HEK293 (cell line): ENCODE measurements around the gene THSD4.

ENCODE experiments used
- CTCF ChIA-PET: fragments of 350-600 bp; formaldehyde crosslinking; extraction: SDS; loops from one replicate; lab custom pipeline; 2021; ENCODE audit warnings: antibody characterized with exemption; lab: Yijun Ruan, JAX
- POLR2A ChIA-PET: fragments of 300-600 bp; formaldehyde crosslinking; extraction: SDS; loops from one replicate; lab custom pipeline; 2020; ENCODE audit warnings: antibody characterized with exemption, inconsistent platforms; lab: Yijun Ruan, JAX
- H3K27ac ChIP-seq: fragments of 200-500 bp; sonication (Bioruptor generic); 2 replicates; pipeline ENCODE4 v1.5.1; 2014; ENCODE audit warnings: low read depth, low read length, control low read depth, inconsistent platforms; ENCODE audit errors: extremely low read depth
- H3K36me3 ChIP-seq, 2 experiments: fragments of 200-500 bp in 1 of 2; sonication (Bioruptor generic) in 1 of 2; 1 replicate in 1 of 2; 2 replicates in 1 of 2; pipeline ENCODE4 v1.5.1; 2014 to 2017; ENCODE audit warnings: inconsistent platforms in 2 of 2, low read length in 2 of 2; ENCODE audit not compliant: control insufficient read depth in 2 of 2, insufficient read depth in 1 of 2
- H3K4me1 ChIP-seq: fragments of 200-500 bp; sonication (Bioruptor generic); 2 replicates; pipeline ENCODE4 v1.5.1; 2014; ENCODE audit warnings: mild to moderate bottlenecking, low read length, inconsistent platforms; ENCODE audit not compliant: control insufficient read depth, insufficient read depth
- H3K4me3 ChIP-seq: 2 replicates; pipeline ENCODE4 v1.5.1; 2011; ENCODE audit warnings: low read depth, mild to moderate bottlenecking, control low read depth, low read length, moderate library complexity
- H3K9me3 ChIP-seq: fragments of 200-500 bp; sonication (Bioruptor generic); 2 replicates; pipeline ENCODE4 v1.5.1; 2014; ENCODE audit warnings: low read depth, low read length, inconsistent platforms; ENCODE audit not compliant: control insufficient read depth, insufficient read depth
- HIC1 ChIP-seq: fragments of 450-650 bp; formaldehyde crosslinking; IDR thresholded peaks from 2 replicates; pipeline ENCODE4 v1.5.1; 2016; ENCODE audit warnings: missing biosample characterization, missing genetic modification characterization
- KLF16 ChIP-seq: fragments of 450-650 bp; formaldehyde crosslinking; IDR thresholded peaks from 2 replicates; pipeline ENCODE4 v1.5.1; 2017; ENCODE audit warnings: missing biosample characterization, missing genetic modification characterization
- RBAK ChIP-seq: fragments of 450-650 bp; formaldehyde crosslinking; IDR thresholded peaks from 2 replicates; pipeline ENCODE4 v1.5.1; 2016; ENCODE audit warnings: missing biosample characterization, missing genetic modification characterization
- SCRT2 ChIP-seq: fragments of 450-650 bp; formaldehyde crosslinking; IDR thresholded peaks from 2 replicates; pipeline ENCODE4 v1.5.1; 2016; ENCODE audit warnings: missing biosample characterization, missing genetic modification characterization
- TSHZ1 ChIP-seq: fragments of 450-650 bp; formaldehyde crosslinking; IDR thresholded peaks from 2 replicates; pipeline ENCODE4 v1.5.1; 2016; ENCODE audit warnings: missing biosample characterization, missing genetic modification characterization, borderline replicate concordance
- ZEB2 ChIP-seq: fragments of 450-650 bp; formaldehyde crosslinking; IDR thresholded peaks from 2 replicates; pipeline ENCODE4 v1.5.1; 2016; ENCODE audit warnings: missing biosample characterization, missing genetic modification characterization
- ZFHX2 ChIP-seq: fragments of 450-650 bp; formaldehyde crosslinking; conservative IDR thresholded peaks from 2 replicates; pipeline ENCODE4 v1.5.1; 2016; ENCODE audit warnings: missing biosample characterization, missing genetic modification characterization
- ZFP3 ChIP-seq: fragments of 450-650 bp; formaldehyde crosslinking; IDR thresholded peaks from 2 replicates; pipeline ENCODE4 v1.5.1; 2016; ENCODE audit warnings: low read depth, missing biosample characterization, missing genetic modification characterization
- ZFP41 ChIP-seq: fragments of 450-650 bp; formaldehyde crosslinking; IDR thresholded peaks from 2 replicates; pipeline ENCODE4 v1.5.1; 2016; ENCODE audit warnings: missing biosample characterization, missing genetic modification characterization, borderline replicate concordance
- ZNF169 ChIP-seq: fragments of 450-650 bp; formaldehyde crosslinking; IDR thresholded peaks from 2 replicates; pipeline ENCODE4 v1.5.1; 2016; ENCODE audit warnings: missing biosample characterization, missing genetic modification characterization
- ZNF214 ChIP-seq: fragments of 450-650 bp; formaldehyde crosslinking; IDR thresholded peaks from 2 replicates; pipeline ENCODE4 v1.5.1; 2017; ENCODE audit warnings: missing biosample characterization, mild to moderate bottlenecking, missing genetic modification characterization, borderline replicate concordance
- ZNF280D ChIP-seq: fragments of 450-650 bp; formaldehyde crosslinking; IDR thresholded peaks from 2 replicates; pipeline ENCODE4 v1.5.1; 2016; ENCODE audit warnings: missing biosample characterization, missing genetic modification characterization
- ZNF292 ChIP-seq: fragments of 450-650 bp; formaldehyde crosslinking; IDR thresholded peaks from 2 replicates; pipeline ENCODE4 v1.5.1; 2016; ENCODE audit warnings: low read depth, missing biosample characterization, missing genetic modification characterization, borderline replicate concordance
- ZNF48 ChIP-seq: fragments of 450-650 bp; formaldehyde crosslinking; IDR thresholded peaks from 2 replicates; pipeline ENCODE4 v1.5.1; 2016; ENCODE audit warnings: missing biosample characterization, missing genetic modification characterization
- ZNF600 ChIP-seq: fragments of 450-650 bp; formaldehyde crosslinking; IDR thresholded peaks from 2 replicates; pipeline ENCODE4 v1.5.1; 2016; ENCODE audit warnings: missing biosample characterization, missing genetic modification characterization
- ZNF658 ChIP-seq: fragments of 450-650 bp; formaldehyde crosslinking; IDR thresholded peaks from 2 replicates; pipeline ENCODE4; 2016; ENCODE audit warnings: missing biosample characterization, missing genetic modification characterization
- ZNF707 ChIP-seq: fragments of 450-650 bp; formaldehyde crosslinking; IDR thresholded peaks from 2 replicates; pipeline ENCODE4 v1.5.1; 2016; ENCODE audit warnings: missing biosample characterization, missing genetic modification characterization
- ZNF76 ChIP-seq: fragments of 450-650 bp; formaldehyde crosslinking; IDR thresholded peaks from 2 replicates; pipeline ENCODE4; 2016; ENCODE audit warnings: low read depth, missing biosample characterization, missing genetic modification characterization, borderline replicate concordance
- ZNF768 ChIP-seq: fragments of 450-650 bp; formaldehyde crosslinking; IDR thresholded peaks from 2 replicates; pipeline ENCODE4 v1.5.1; 2018; ENCODE audit warnings: missing biosample characterization, mild to moderate bottlenecking, missing genetic modification characterization
- ZSCAN16 ChIP-seq: fragments of 450-650 bp; formaldehyde crosslinking; IDR thresholded peaks from 2 replicates; pipeline ENCODE4 v1.5.1; 2016; ENCODE audit warnings: missing biosample characterization, missing genetic modification characterization
- TF ChIP-seq, protein P1 (sequence below): IDR thresholded peaks from 2 replicates; pipeline ENCODE4 v1.6.1; 2011; ENCODE audit warnings: mild to moderate bottlenecking, low read depth, low read length, borderline replicate concordance
- TF ChIP-seq, protein P2 (sequence below): fragments of 450-650 bp; formaldehyde crosslinking; IDR thresholded peaks from 2 replicates; pipeline ENCODE4 v1.5.1; 2016; ENCODE audit warnings: missing biosample characterization, missing genetic modification characterization

THSD4 gene

GRCh38 chr15:71562251-71562650 lies 447.0 kb downstream of the THSD4 start (continued):
- TF ChIP-seq TSHZ1 (tag by site-specific recombination): no peak
- TF ChIP-seq RBAK: no peak
- no peak for TF ChIP-seq ZNF292 (tag by site-specific recombination)
- TF ChIP-seq KLF16 (tag by site-specific recombination): no peak
- no peak for TF ChIP-seq ZNF48 (tag by site-specific recombination)
- TF ChIP-seq, protein P1, sequence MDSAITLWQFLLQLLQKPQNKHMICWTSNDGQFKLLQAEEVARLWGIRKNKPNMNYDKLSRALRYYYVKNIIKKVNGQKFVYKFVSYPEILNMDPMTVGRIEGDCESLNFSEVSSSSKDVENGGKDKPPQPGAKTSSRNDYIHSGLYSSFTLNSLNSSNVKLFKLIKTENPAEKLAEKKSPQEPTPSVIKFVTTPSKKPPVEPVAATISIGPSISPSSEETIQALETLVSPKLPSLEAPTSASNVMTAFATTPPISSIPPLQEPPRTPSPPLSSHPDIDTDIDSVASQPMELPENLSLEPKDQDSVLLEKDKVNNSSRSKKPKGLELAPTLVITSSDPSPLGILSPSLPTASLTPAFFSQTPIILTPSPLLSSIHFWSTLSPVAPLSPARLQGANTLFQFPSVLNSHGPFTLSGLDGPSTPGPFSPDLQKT: no peak
- TF ChIP-seq ZFP41 (tag by site-specific recombination): no peak
- TF ChIP-seq ZNF280D: no peak

DNA sequence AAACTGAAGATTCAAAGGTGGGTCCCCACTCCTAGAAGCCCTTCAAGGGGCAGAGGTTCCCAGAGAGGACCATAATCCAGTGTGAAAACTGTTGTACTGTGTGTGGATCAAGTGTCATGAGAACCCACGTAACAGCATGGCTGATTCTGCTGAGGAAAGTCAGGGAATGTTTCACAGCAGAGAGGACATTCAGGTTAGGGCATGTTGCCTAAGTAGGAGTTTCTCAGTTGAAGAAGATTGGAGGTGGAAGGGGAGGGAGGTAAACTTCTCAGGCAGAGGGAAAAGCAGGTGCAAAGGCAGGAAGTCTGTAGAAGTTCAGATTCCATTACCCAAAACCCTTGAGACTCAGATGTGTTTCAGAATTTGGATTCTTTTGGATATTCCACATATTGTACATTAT lies 448.9 kb downstream of the THSD4 start:
- ChIA-PET POLR2A (no interaction called here), CTCF (no interaction called here)
- TF ChIP-seq ZNF214: no peak
- TF ChIP-seq ZSCAN16 (tag by site-specific recombination): no peak
- TF ChIP-seq HIC1 (tag by site-specific recombination): no peak
- no peak for TF ChIP-seq ZNF768 (tag by site-specific recombination)
- TF ChIP-seq ZFP3 (tag by site-specific recombination): peak; percentile 75
- no peak for TF ChIP-seq ZEB2 (tag by site-specific recombination)
- H3K9me3 ChIP-seq: no peaks in the 10 kb centered on the region
- H3K4me1 ChIP-seq: peaks cover 6% of the 10 kb centered on the region; the same call in 1 of the 2 replicates
- H3K36me3 ChIP-seq: no peaks in the 10 kb centered on the region
- no peak overlapping the region for H3K4me3 ChIP-seq
- no peak overlapping the region for H3K27ac ChIP-seq

GRCh38 chr15:71565006-71565405 lies 449.7 kb downstream of the THSD4 start:
- peaks cover 6% of the 10 kb centered on the region; the same call in 1 of the 2 replicates for H3K4me1 ChIP-seq
- no peak overlapping the region for H3K27ac ChIP-seq
- ChIA-PET POLR2A (no interaction called here), CTCF (no interaction called here)
- H3K4me3 ChIP-seq: no peak overlapping the region
- H3K36me3 ChIP-seq: no peaks in the 10 kb centered on the region
- H3K9me3 ChIP-seq: no peaks in the 10 kb centered on the region
- TF ChIP-seq ZNF76 (tag by site-specific recombination) (no peak), ZFHX2 (tag by site-specific recombination) (no peak), ZNF169 (tag by site-specific recombination) (no peak), ZNF600 (tag by site-specific recombination) (no peak), ZNF707 (no peak), ZNF658 (no peak), SCRT2 (no peak)
- TF ChIP-seq, protein P2, sequence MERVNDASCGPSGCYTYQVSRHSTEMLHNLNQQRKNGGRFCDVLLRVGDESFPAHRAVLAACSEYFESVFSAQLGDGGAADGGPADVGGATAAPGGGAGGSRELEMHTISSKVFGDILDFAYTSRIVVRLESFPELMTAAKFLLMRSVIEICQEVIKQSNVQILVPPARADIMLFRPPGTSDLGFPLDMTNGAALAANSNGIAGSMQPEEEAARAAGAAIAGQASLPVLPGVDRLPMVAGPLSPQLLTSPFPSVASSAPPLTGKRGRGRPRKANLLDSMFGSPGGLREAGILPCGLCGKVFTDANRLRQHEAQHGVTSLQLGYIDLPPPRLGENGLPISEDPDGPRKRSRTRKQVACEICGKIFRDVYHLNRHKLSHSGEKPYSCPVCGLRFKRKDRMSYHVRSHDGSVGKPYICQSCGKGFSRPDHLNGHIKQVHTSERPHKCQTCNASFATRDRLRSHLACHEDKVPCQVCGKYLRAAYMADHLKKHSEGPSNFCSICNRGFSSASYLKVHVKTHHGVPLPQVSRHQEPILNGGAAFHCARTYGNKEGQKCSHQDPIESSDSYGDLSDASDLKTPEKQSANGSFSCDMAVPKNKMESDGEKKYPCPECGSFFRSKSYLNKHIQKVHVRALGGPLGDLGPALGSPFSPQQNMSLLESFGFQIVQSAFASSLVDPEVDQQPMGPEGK (tag by site-specific recombination): no peak
